Chondrocyte (in vitro differentiated cells): ENCODE measurements around the gene ZNF319. TPM values are rescaled to one million over a fixed set of nuclear protein-coding genes. Genes with fewer than 3 reads are reported as not detected.

Experiments
- DNase-seq: peaks from one replicate; pipeline ENCODE4 v3.0.0; 2021; ENCODE audit warnings: mixed read lengths, low spot score
- H3K27ac Mint-ChIP-seq: one replicate; pipeline ENCODE4 v1.8.0; 2021; ENCODE audit warnings: mild to moderate bottlenecking, moderate library complexity, mixed read lengths; ENCODE audit not compliant: unreplicated experiment
- H3K27me3 Mint-ChIP-seq: 2 replicates; pipeline ENCODE4 v1.8.0; 2021; ENCODE audit warnings: low read depth, mixed read lengths
- H3K36me3 Mint-ChIP-seq: 2 replicates; pipeline ENCODE4 v1.8.0; 2021; ENCODE audit warnings: low read depth, mixed read lengths
- H3K4me1 Mint-ChIP-seq: 2 replicates; pipeline ENCODE4 v1.8.0; 2021; ENCODE audit warnings: low read depth, mild to moderate bottlenecking, mixed read lengths
- H3K4me3 Mint-ChIP-seq: one replicate; pipeline ENCODE4 v1.8.0; 2021; ENCODE audit warnings: mild to moderate bottlenecking, moderate library complexity, mixed read lengths; ENCODE audit not compliant: unreplicated experiment
- H3K9me3 Mint-ChIP-seq: 2 replicates; pipeline ENCODE4 v1.8.0; 2021; ENCODE audit warnings: low read depth, mixed read lengths
- long read RNA-seq: library from polyadenylated mRNA; stranded (forward); transcript quantifications from one replicate; pipeline ENCODE4 v2.0.0, GENCODE V29; 2021
- total RNA-seq: library from RNA; stranded (reverse); gene quantifications from 3 replicates; pipeline ENCODE4 v1.2.1, GENCODE V29; 2021
- TF ChIP-seq, protein P1 (sequence below): fragments of 200-600 bp; sonication (generic); IDR thresholded peaks from 2 replicates; pipeline ENCODE4 v1.5.0; 2021; ENCODE audit warnings: antibody characterized with exemption, mild to moderate bottlenecking, moderate library complexity

Gene ZNF319
- total RNA-seq = 9.2 to 12.0 TPM (median 11.9 TPM) in 3 replicates
- long read RNA-seq, partial matches to known transcripts = 0 of 8 reads
- long read RNA-seq, other reads (novel, unspliced or antisense) = 7 of 8 reads

DNA sequence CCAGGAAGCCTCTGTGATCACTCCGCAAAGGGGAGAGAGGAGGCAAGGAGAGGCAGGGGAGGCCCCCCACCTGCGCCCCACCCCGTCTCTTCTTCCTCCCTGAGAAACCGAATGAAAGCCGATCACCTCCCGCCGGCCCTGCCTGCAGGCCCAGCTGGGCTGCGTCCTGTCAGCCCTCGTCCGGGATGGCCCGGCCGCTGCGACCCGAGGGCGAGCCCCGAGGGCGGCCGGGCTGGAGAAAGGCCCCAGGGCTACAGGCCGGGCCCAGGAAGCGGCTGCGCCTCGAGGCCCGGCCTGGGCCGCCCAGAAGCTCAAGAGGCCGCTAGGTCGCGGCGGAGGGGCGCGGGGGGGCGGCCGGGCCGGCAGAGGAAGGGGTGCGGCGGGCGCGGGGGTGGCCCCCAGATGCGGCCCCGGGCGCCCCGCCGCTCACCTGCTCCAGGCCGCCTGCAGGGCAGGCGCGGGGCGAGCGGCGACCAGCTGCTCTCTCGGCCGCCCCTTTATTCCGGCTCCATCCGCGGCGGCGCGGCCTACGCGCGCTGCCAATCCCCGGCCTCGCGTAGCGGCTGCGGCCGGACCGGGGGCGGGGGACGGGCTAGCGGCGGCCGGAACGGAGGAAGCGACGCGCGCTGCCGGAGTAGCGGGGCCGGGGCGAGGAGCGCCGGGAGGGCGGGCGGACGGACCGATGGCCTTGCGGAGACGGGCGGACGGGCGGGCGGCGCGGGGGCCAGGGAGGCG is at the start of gene ZNF319:
Gene ZNF319, minus strand, starts transcription at position 702 of the 735 bp plus-strand sequence. CDS start 2,407 bp downstream, outside the sequence.
- TF ChIP-seq, protein P1, sequence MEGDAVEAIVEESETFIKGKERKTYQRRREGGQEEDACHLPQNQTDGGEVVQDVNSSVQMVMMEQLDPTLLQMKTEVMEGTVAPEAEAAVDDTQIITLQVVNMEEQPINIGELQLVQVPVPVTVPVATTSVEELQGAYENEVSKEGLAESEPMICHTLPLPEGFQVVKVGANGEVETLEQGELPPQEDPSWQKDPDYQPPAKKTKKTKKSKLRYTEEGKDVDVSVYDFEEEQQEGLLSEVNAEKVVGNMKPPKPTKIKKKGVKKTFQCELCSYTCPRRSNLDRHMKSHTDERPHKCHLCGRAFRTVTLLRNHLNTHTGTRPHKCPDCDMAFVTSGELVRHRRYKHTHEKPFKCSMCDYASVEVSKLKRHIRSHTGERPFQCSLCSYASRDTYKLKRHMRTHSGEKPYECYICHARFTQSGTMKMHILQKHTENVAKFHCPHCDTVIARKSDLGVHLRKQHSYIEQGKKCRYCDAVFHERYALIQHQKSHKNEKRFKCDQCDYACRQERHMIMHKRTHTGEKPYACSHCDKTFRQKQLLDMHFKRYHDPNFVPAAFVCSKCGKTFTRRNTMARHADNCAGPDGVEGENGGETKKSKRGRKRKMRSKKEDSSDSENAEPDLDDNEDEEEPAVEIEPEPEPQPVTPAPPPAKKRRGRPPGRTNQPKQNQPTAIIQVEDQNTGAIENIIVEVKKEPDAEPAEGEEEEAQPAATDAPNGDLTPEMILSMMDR = no peak
- peaks cover 34% of the 10 kb centered on the region for H3K4me1 Mint-ChIP-seq
- no peaks in the 10 kb centered on the region for H3K27me3 Mint-ChIP-seq
- peak within 1 kb of the TSS; percentile 86 for H3K4me3 Mint-ChIP-seq
- peak within 1 kb of the TSS; percentile 73 for H3K27ac Mint-ChIP-seq
- no peak for DNase-seq
- H3K36me3 Mint-ChIP-seq = peaks cover 8% of the 10 kb centered on the region
- H3K9me3 Mint-ChIP-seq = no peaks in the 10 kb centered on the region

DNA sequence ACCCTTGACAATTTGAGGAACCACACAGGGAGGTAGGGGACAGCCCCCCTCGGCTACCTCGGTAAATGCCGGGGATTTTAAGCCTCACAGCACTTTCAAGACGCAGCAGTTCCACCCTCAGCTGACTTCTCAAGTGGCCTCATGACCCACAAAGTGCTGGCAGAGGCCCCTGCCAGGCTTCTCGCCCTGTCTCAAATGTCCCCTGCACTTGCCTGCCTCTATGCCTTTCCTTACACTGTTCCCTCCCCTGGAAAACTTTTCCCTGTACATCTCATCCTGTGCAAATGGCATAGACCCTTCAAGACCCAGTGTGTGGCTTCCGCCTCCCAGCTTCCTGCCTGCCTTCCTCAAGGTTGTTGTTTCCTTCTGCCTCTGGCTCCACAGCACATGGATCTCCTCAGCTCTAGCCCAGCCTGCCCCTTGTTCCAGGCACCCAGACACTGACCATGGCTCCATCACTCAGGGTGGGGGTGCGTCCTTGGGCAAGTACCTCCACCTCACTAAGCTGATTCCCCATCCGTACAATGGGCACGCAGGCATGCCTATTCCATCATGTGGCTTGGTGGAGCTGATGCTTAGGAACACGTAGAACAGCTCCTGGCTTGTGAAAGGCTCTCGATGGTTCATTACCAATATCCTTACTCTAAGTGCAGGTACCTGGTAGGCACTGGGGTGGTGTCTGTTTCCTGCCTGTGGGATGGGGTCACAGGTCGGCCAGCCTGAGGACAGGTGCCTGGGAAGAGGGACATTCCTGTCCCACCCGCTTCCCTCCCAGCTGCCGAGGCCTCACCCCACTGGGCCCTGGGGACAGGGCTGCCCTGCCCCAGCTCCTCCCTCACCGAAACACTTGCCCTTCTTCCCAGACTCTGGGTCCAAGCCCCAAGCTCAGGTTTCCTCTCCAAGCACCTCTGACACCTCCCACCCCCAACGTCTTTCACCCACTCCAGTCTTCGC is 49.0 kb upstream of the ZNF319 start:
- Mint-ChIP-seq H3K9me3 (no peaks in the 10 kb centered on the region), H3K27me3 (no peaks in the 10 kb centered on the region), H3K4me1 (no peaks in the 10 kb centered on the region), H3K36me3 (no peaks in the 10 kb centered on the region), H3K4me3 (no peak overlapping the region), H3K27ac (no peak overlapping the region)
- TF ChIP-seq, protein P1 = no peak
- no peak for DNase-seq

DNA sequence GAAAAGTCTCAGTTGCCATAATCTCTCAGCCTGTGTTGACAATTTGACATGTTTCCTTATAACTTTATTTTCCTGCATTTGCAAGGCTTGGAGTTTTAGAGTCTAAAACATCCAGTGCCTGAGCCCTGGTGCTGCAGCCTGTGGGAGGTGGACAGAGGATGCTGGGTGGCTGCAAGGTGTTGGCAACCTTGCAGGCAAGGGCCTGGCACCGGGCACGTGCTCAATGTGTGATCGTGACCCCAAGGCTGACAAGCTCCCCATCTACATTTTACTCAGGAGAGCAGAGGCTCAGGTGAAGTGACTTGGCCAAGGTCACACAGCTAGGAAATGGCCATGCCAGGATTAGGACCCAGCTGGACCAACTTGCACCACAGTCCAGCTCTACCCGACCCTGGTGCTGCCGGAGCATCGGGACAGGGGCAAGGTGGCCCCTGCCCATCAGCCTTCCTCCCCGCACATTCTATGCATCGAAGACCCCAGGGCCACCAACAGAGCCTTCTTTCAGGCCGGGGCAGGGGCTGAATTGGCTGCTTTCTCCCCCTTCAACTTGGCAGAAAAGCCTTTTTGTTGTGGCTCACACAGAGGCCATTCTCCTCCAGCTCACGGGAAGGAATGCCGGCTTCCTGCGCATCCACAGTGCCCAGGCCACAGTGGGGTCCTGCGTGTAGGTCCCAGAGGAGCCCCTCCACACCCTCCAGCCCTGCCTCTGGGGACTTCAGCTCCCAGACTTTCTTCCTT is 48.2 kb upstream of the ZNF319 start:
- Mint-ChIP-seq H3K36me3 (no peaks in the 10 kb centered on the region), H3K27me3 (no peaks in the 10 kb centered on the region), H3K9me3 (no peaks in the 10 kb centered on the region), H3K4me1 (no peaks in the 10 kb centered on the region), H3K4me3 (no peak overlapping the region), H3K27ac (no peak overlapping the region)
- TF ChIP-seq, protein P1 = no peak
- DNase-seq = no peak

DNA sequence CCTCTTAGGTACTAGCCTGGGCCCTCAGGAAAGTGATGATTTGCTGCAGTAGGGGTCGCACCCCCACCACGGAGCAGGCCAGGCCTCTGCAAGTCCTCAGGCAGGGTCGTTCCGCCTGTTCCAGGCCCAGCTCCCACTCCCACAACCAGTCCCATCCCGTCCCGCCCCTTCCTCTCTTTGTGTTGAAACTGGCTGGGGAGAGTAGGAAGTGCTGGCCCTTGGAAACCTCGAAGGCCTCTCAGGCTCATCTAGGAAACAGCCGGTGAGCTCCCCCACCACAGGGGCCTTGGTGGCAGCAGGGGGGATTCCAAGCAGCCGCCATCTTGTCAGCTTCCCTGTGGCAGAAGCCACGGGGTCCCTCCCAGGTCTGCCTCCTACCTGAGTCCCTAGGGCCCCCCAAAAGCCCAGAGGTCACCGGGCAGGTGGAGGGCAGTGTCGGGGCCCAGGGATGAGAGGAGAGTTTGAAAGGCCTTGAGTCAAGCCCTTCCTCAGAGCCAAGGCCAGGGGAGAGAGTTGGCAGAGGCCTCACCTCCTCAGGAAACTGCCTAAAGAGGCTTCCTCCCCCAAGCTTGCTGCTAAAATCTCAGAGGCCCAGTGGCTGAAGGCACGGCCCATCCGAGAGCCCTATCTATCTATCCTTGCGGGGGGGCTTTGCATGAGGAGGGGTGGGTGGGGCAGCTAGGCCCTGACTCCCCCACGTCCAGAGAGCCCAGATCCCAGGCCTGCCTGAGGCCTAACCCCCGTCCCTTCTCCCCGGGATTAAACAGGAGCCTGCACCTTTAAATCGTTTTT is 47.3 kb upstream of the ZNF319 start:
- Mint-ChIP-seq H3K27me3 (no peaks in the 10 kb centered on the region), H3K9me3 (no peaks in the 10 kb centered on the region), H3K4me1 (no peaks in the 10 kb centered on the region), H3K36me3 (no peaks in the 10 kb centered on the region), H3K27ac (no peak overlapping the region), H3K4me3 (no peak overlapping the region)
- TF ChIP-seq, protein P1 = no peak
- DNase-seq = no peak
